Liver (tissue), 3 donors: ENCODE measurements around the gene METAP2.

Experiments
- FOXA1 ChIP-seq: IDR thresholded peaks from 2 replicates; pipeline ENCODE4 v1.6.1; 2016; ENCODE audit warnings: antibody characterized with exemption
- JUND ChIP-seq, 2 donors: IDR thresholded peaks; 2 replicates each; pipeline ENCODE4 v1.6.1; 2016; ENCODE audit warnings: antibody characterized with exemption in 2 of 2
- SP1 ChIP-seq: IDR thresholded peaks from 2 replicates; pipeline ENCODE4 v1.6.1; 2018; ENCODE audit warnings: antibody characterized with exemption, mild to moderate bottlenecking
- TF ChIP-seq, protein P1 (sequence below): fragments of 150-350 bp; IDR thresholded peaks from 2 replicates; pipeline ENCODE4 v1.5.1; 2017; ENCODE audit warnings: improper control_type of control experiment, low read depth, low read length; ENCODE audit not compliant: missing input control
- TF ChIP-seq, protein P2 (sequence below): IDR thresholded peaks from 2 replicates; pipeline ENCODE4 v1.6.1; 2016; ENCODE audit warnings: antibody characterized with exemption, mild to moderate bottlenecking
- donor health status: healthy.
- donor health status: healthy.

DNA sequence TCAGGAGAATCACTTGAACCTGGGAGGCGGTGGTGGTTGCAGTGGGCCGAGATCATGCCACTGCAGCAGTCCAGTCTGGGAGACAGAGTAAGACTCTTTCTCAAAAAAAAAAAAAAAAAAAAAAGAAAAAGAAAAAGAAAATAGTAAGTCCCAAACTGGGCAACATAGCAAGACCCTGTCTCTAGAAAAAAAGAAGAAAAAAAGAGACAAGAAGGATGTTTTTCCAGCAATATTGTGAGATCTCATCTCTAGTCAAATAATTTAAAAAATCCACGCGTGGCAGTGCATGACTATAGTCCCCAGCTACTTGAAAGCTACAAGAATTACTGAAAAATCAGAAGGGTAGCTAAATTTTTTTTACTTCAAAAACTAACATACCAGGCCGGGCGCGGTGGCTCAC lies 69.4 kb downstream of the METAP2 start:
- TF ChIP-seq, protein P1, sequence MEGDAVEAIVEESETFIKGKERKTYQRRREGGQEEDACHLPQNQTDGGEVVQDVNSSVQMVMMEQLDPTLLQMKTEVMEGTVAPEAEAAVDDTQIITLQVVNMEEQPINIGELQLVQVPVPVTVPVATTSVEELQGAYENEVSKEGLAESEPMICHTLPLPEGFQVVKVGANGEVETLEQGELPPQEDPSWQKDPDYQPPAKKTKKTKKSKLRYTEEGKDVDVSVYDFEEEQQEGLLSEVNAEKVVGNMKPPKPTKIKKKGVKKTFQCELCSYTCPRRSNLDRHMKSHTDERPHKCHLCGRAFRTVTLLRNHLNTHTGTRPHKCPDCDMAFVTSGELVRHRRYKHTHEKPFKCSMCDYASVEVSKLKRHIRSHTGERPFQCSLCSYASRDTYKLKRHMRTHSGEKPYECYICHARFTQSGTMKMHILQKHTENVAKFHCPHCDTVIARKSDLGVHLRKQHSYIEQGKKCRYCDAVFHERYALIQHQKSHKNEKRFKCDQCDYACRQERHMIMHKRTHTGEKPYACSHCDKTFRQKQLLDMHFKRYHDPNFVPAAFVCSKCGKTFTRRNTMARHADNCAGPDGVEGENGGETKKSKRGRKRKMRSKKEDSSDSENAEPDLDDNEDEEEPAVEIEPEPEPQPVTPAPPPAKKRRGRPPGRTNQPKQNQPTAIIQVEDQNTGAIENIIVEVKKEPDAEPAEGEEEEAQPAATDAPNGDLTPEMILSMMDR, result no peak
- TF ChIP-seq, protein P2, sequence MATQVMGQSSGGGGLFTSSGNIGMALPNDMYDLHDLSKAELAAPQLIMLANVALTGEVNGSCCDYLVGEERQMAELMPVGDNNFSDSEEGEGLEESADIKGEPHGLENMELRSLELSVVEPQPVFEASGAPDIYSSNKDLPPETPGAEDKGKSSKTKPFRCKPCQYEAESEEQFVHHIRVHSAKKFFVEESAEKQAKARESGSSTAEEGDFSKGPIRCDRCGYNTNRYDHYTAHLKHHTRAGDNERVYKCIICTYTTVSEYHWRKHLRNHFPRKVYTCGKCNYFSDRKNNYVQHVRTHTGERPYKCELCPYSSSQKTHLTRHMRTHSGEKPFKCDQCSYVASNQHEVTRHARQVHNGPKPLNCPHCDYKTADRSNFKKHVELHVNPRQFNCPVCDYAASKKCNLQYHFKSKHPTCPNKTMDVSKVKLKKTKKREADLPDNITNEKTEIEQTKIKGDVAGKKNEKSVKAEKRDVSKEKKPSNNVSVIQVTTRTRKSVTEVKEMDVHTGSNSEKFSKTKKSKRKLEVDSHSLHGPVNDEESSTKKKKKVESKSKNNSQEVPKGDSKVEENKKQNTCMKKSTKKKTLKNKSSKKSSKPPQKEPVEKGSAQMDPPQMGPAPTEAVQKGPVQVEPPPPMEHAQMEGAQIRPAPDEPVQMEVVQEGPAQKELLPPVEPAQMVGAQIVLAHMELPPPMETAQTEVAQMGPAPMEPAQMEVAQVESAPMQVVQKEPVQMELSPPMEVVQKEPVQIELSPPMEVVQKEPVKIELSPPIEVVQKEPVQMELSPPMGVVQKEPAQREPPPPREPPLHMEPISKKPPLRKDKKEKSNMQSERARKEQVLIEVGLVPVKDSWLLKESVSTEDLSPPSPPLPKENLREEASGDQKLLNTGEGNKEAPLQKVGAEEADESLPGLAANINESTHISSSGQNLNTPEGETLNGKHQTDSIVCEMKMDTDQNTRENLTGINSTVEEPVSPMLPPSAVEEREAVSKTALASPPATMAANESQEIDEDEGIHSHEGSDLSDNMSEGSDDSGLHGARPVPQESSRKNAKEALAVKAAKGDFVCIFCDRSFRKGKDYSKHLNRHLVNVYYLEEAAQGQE, result no peak
- TF ChIP-seq JUND (IDR thresholded peaks at IDR 0.05) (no peak), FOXA1 (no peak), SP1 (no peak)
